ENCODE results near the gene FLYWCH1. TPM values are rescaled to one million over a fixed set of nuclear protein-coding genes. Genes with fewer than 3 reads are reported as not detected.

Gene FLYWCH1
- total and polyA plus RNA-seq, 9 of the 15 experiments (the other 6 are each of a cell fraction or from before 2014, with no cell fraction given), result 0.18 to 33.6 (median 11.3) TPM

- TF ChIP-seq PHB (CRISPR knock-in tag; IDR thresholded peaks at IDR 0.05), result peak; percentile 74; the same call in 1 of the 2 replicates
- TF ChIP-seq RBFOX2 (IDR thresholded peaks at IDR 0.05; ENCODE audit: low read depth, low read length), result peak; percentile 10; the same call in 1 of the 2 replicates
- TF ChIP-seq TFAP4 (CRISPR knock-in tag; IDR thresholded peaks at IDR 0.05; ENCODE audit: borderline replicate concordance), result no peak
- no peak for TF ChIP-seq STAG1 (CRISPR knock-in tag; IDR thresholded peaks at IDR 0.05; ENCODE audit: borderline replicate concordance)
- 0 out of 2 replicates have a peak, but pooled peaks have one; percentile 38 for TF ChIP-seq FOXP1 (CRISPR knock-in tag; IDR thresholded peaks at IDR 0.05)
- peak; percentile 15 for TF ChIP-seq PHF20 (IDR thresholded peaks at IDR 0.05; ENCODE audit: partially characterized antibody)
- TF ChIP-seq TRIM24 (IDR thresholded peaks at IDR 0.05), result 0 out of 4 replicates have a peak, but pooled peaks of 1 of the 2 experiments have one; percentile 23
- 0 out of 2 replicates have a peak, but pooled peaks have one; percentile 58 for TF ChIP-seq ZBTB43 (CRISPR knock-in tag; IDR thresholded peaks at IDR 0.05)
- TF ChIP-seq FOXP4 (CRISPR knock-in tag; IDR thresholded peaks at IDR 0.05; ENCODE audit: borderline replicate concordance), result 0 out of 2 replicates have a peak, but pooled peaks have one; percentile 25
- TF ChIP-seq ZFP1 (CRISPR knock-in tag; IDR thresholded peaks at IDR 0.05), result no peak
- TF ChIP-seq HDAC1 (IDR thresholded peaks at IDR 0.05), result 0 out of 4 replicates have a peak, but pooled peaks of 1 of the 2 experiments have one; percentile 14
- 0 out of 4 replicates have a peak, but pooled peaks of 1 of the 2 experiments have one; percentile 15 for TF ChIP-seq UBTF (IDR thresholded peaks at IDR 0.05; ENCODE audit: borderline replicate concordance in 1 of 2, low read depth in 2 of 2, low read length in 2 of 2)
- TF ChIP-seq FIP1L1 (IDR thresholded peaks at IDR 0.05; ENCODE audit: low read depth, low read length, poor library complexity, severe bottlenecking), result no peak
- 0 out of 2 replicates have a peak, but pooled peaks have one; percentile 39 for TF ChIP-seq GATAD2A (IDR thresholded peaks at IDR 0.05)
- no peak for TF ChIP-seq STAT5B (CRISPR knock-in tag; IDR thresholded peaks at IDR 0.05)
- no peak for TF ChIP-seq HNRNPUL1 (IDR thresholded peaks at IDR 0.05; ENCODE audit: low read length)
- TF ChIP-seq BCLAF1 (IDR thresholded peaks at IDR 0.05; ENCODE audit: borderline replicate concordance in 1 of 2, control insufficient read depth in 1 of 2, low read depth in 2 of 2, low read length in 1 of 2), result no peak
These were observed 28.2 kb upstream of the FLYWCH1 start (continued) for GRCh38 chr16:2883458-2883908.

Data from K562 (cell line).